GM10847 (cell line): ENCODE data around the gene NRARP.

Source experiments
- POLR2A ChIP-seq: IDR thresholded peaks from 2 replicates; pipeline ENCODE4 v1.6.1; 2011; ENCODE audit not compliant: insufficient read length; ENCODE audit errors: extremely low read depth

Gene NRARP

DNA sequence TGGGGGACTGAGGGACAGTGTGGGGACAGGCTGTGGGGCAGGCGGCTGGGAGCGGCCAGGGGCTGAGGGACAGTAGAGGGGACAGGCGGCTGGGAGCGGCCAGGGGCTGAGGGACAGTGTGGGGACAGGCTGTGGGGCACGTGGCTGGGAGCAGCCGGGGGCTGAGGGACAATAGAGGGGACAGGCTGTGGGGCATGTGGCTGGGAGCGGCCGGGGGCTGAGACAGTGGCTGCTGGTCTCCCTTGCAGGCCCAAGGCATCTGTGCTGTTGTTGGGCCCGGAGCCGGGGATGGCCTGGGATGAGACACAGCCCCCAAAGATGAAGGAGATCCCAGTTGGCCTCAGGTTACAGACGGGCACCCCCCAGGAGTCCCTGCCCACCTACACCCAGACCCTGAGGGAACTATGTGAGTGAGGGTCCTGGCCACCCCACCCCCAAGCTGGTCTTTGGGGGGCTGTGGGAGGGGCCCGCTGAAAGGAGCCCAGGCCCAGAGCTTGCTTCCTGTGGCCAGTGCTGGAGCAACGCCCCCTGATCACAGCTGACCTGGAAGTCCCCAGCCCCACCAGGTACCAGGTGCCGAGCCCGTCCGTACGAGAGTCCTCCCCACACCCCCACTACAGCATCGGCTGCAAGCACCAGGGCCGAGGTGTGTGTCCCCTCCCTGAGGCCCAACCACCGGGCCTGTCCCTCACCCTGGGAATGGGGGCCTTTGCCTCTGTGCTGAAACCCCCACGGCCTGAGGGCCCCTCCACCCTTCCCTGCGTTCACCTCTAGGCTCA, 50.4 kb downstream of the NRARP start:
- TF ChIP-seq POLR2A = no peak

DNA sequence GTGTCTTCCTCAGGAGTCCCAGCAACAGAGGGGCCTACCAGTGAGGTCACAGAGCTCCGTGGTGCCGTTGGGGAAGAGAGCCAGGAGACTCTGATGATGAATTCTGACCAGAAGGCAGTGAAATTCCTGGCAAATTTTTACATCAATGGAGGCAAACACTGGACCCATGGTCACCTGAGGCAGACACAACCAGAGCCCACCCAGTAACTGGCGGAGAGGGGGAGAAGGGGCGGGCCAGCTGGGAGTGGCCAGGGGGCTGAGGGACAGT, 50.9 kb downstream of the NRARP start, which contains the start of gene STPG3:
TSS of gene STPG3 (plus strand) at position 93 of the 268 bp plus-strand sequence. CDS start at position 94, 1 bp downstream.
- no peak for TF ChIP-seq POLR2A

DNA sequence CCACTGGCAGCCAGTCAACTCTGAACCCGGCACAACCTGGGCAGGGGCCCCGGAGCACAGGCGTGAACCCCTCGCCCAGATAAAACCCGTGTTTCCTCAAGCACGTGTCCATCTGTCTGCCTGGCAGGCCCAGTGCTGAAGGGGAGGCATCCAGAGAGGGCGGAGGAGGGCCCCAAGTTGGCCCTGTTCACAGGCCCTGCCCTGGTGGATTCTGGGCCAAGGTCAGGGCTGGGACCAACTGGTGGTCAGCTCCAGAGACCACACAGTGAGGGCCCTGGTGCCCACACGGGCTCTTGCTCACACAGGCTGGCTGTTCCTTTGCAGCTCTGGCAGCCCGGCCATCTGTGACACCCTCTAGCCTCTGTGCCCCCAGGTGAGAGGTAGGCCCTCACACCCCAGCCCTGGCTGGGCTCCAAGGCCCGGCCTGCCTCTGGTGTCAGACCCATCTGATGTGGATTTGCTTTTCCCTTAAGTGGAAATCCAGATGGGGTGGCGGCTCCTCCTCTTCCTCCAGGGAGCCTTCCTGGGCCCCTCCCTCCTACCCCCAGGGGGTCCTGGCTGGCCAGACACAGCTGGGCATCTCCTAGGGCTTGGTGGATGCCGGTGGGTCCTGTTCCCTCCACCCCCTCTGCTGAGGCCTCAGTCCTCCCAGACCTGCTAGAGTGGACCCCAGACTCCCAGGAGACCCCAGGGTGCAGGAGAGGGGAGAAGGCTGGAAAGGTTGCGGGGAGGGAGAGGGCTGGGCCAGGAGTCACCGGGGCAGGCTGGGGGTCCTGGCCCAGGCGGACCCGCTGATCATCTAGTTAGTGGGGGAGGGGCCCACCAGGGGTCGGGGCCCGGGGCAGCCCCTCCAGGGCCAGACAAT, 51.5 kb downstream of the NRARP start:
- no peak for TF ChIP-seq POLR2A
